Skin epidermis (tissue), 12 donors: ENCODE results near the gene KDELR1.
"Not testable (repeated sequence)": the region's sequence is repeated elsewhere in the genome, so short reads cannot be mapped to it uniquely, and the experiment has no call there.

Experiments
- H3K27ac ChIP-seq, 21 experiments: fragments of 200-600 bp; sonication (generic) in 11 of 21; one replicate each; pipeline ENCODE4 v1.5.0; 2020; ENCODE audit warnings: mild to moderate bottlenecking in 3 of 21, inconsistent platforms in 2 of 21, moderate library complexity in 2 of 21
- H3K4me3 ChIP-seq, 7 experiments: fragments of 200-600 bp; sonication (generic) in 2 of 7; one replicate each; pipeline ENCODE4 v1.5.0; 2020; ENCODE audit warnings: inconsistent platforms in 2 of 7, mild to moderate bottlenecking in 2 of 7, moderate library complexity in 1 of 7

The KDELR1 gene

DNA sequence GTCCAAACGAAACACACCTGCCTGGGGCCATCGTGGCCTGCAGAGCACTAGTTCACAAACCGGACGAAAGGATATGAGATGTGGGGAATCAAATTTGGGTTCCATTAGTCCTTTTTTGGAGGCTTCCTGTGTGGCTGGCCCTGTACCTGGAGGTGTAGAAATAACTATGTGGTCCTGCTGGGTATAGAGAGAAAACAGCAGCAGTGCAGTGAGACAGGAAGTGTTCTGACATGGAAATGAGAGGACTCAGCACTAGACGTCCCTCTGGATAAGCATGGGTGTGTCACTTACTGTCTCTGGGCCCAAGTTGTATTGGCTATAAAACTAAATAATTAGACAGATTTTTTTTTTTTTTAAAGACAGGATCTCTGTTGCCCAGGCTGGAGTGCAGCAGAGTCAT is 12.3 kb downstream of the KDELR1 start:
- no peak overlapping the region for H3K4me3 ChIP-seq
- no peak overlapping the region for H3K27ac ChIP-seq

GRCh38 chr19:48378194-48378570 is 13.2 kb downstream of the KDELR1 start:
- Histone ChIP-seq H3K27ac (no peak overlapping the region), H3K4me3 (no peak overlapping the region)

- H3K4me3 ChIP-seq, result no peak overlapping the region
- H3K27ac ChIP-seq, result no peak overlapping the region
Measured at GRCh38 chr19:48373567-48373966, 17.8 kb downstream of the KDELR1 start.

- Histone ChIP-seq H3K4me3 (no peak overlapping the region), H3K27ac (no peak overlapping the region)
Measured at GRCh38 chr19:48372904-48373303, 18.4 kb downstream of the KDELR1 start.

- H3K27ac ChIP-seq, H3K4me3 ChIP-seq: not testable (repeated sequence)
Measured at GRCh38 chr19:48371771-48372170, 19.6 kb downstream of the KDELR1 start.

GRCh38 chr19:48371367-48371766 is 20.0 kb downstream of the KDELR1 start:
- no peak overlapping the region for H3K27ac ChIP-seq
- H3K4me3 ChIP-seq, result no peak overlapping the region

GRCh38 chr19:48370955-48371354 is 20.4 kb downstream of the KDELR1 start:
- Histone ChIP-seq H3K4me3 (no peak overlapping the region), H3K27ac (no peak overlapping the region)

GRCh38 chr19:48368936-48369335 is 22.4 kb downstream of the KDELR1 start:
- Histone ChIP-seq H3K27ac (no peak overlapping the region), H3K4me3 (no peak overlapping the region)

DNA sequence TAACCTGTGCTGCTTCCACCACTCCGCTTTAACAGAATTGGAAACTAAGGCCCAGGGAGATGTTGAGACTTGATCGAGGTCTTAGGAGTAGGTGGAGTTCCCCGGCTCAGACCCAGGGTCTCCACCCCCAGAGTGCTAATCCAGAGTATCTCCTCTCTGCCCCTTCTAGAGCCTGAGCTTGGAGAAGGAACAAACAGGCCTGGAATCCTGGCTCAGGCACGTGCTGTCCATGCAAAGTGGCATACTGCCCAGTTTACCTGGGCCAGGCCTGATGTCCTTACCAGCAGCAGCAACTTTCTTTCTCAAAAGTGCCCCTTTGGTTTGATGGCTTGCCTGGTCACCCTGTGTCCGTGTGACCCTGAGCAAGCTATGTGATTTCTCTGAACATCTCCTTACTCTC is 23.5 kb downstream of the KDELR1 start:
- no peak overlapping the region for H3K27ac ChIP-seq
- no peak overlapping the region for H3K4me3 ChIP-seq

- no peak overlapping the region for H3K27ac ChIP-seq
- H3K4me3 ChIP-seq, result no peak overlapping the region
Measured at GRCh38 chr19:48365602-48366001, 25.7 kb downstream of the KDELR1 start.

DNA sequence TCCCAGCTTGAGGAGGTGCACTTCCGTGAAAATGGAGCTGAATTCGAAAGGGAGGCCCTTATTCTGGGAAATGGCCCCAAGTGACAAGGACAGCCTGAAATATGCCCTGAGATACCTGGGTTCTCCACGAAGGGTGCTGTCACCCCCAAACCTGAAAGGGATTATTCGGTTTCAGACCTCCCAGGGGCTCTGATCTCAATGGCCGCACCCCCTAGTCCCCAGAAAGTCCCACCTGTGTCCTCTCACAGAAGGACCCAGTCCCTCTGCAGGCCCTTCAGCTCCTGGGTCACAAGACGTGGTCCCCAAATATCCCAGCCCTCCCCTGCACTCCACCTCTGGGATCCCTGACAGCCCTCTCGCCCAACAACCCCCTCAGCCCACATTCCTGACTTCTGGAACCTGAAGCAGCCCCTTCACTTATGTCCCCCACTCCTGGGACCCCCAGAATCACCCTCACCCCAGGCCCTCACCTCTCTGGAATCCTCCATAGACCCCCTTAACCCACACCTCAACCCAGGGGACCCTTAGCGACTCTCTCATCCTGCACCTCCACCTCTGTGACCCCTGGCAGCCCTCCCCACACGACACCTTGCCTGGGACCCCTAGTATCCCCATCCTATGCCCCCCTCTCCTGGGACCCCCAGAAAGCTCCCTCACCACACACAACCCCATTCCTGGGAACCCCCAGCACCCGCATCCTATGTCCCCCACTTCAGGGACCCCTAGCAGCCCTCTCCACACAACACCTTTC is 26.6 kb downstream of the KDELR1 start:
- Histone ChIP-seq H3K27ac (peak overlapping the region in 18 of 21 experiments; percentile 8 to 96 (median 80)), H3K4me3 (peak overlapping the region; percentile 6 to 63 (median 42))

- Histone ChIP-seq H3K4me3 (peak within 1 kb of the TSS; percentile 40 to 63 (median 51)), H3K27ac (peak within 1 kb of the TSS; percentile 57 to 98 (median 91))
Measured at GRCh38 chr19:48363810-48364597, 27.3 kb downstream of the KDELR1 start, which contains the start of the genes SYNGR4 and TMEM143. SYNGR4 (plus strand) TSS chr19:48364367; CDS start chr19:48365843, 1,476 bp downstream. TMEM143 (minus strand) TSS chr19:48363940; CDS start chr19:48363920, 20 bp downstream.

GRCh38 chr19:48363500-48363809 is 27.9 kb downstream of the KDELR1 start:
- Histone ChIP-seq H3K27ac (peak overlapping the region; percentile 57 to 98 (median 91)), H3K4me3 (peak overlapping the region; percentile 40 to 63 (median 51))

DNA sequence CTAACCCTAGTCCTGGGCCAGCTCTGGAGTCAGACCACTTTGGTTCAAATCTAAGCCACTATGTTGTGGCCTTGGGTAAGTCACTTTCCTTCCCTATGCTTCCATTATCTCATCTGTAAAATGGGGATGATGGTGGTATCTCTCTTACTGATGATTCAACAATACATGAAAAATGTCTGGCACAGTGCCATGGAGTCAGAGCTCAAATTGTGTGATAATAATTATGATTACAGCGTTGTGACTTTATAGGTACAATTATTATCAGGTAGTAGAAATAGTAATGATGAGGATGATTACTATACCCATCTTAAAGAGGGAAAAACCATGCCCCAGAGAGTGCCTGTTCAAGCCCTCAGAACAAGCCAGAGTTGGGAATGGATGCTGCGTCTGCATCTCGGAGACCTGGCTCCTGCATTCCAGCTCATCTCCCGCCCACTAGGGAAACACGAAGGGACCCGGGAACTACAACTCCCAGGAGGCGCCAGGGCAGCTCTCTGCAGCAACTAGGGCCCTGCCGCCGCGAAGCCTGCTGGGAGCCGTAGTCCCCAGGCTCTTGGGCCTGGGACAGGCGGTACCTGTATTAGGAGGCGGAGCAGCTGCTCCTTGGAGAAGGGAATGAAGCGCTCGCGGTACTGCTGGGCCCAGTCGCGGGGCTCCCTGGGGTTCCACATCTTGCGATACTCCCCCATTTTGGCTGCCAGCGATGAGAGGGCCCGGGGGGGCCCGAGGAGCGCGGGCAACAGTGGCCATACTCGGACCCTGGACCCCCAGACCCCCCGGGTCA is 28.4 kb downstream of the KDELR1 start:
- H3K27ac ChIP-seq, result peak overlapping the region; percentile 57 to 98 (median 91)

GRCh38 chr19:48361912-48362311 is 29.4 kb downstream of the KDELR1 start:
- Histone ChIP-seq H3K27ac (no peak overlapping the region), H3K4me3 (no peak overlapping the region)

More for the DNA sequence above, 28.4 kb downstream of the KDELR1 start:
- H3K4me3 ChIP-seq, result peak overlapping the region; percentile 40 to 63 (median 51)

DNA sequence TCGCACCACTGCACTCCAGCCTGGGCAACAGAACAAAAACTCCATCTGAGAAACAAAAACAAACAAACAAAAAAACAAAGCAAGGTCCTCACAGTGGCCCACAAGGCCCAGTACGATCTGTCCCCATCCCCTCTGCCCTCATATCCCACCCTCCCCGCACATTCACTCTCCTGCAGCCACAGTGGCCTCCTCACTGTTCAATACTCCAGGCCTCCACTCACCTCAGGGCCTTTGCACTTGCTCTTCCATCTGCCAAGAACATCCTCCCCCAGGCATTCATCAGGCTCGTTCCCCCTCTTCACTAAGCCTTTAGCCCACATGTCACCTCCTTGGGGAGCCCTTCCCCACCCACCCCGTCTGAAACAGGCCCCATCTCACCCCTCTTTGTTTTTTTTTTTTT is 32.2 kb downstream of the KDELR1 start:
- no peak overlapping the region for H3K27ac ChIP-seq
- no peak overlapping the region for H3K4me3 ChIP-seq

- no peak overlapping the region for H3K4me3 ChIP-seq
- no peak overlapping the region for H3K27ac ChIP-seq
Measured at GRCh38 chr19:48355365-48355954, 35.9 kb downstream of the KDELR1 start.

DNA sequence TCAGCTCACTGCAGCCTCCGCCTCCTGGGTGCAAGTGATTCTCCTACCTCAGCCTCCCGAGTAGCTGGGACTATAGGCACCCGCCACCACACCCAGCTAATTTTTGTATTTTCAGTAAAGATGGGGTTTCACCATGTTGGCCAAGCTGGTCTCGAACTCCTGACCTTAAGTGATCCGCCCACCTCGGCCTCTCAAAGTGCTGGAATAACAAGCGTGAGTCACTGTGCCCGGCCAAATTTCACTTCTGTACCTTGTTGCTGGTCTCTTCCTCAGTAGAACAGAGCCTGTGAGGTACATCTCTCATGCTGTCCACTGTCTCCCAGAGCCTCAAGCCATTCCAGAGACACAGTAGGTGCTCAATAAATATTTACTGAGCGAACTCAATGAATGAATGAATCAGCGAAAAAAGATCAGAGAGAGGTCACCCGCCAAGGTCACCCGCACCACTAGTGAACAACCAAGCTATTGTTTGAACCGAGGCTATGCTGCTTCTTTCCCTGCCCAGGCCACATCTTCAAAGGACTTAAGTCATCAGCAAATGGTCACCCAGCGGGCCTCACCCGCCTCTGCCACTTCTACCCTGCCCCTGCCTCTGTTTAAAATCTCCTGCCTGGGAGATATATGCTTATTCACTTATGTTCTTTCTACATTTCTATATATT is 36.9 kb downstream of the KDELR1 start:
- no peak overlapping the region for H3K4me3 ChIP-seq
- H3K27ac ChIP-seq, result no peak overlapping the region

GRCh38 chr19:48353677-48354076 is 37.7 kb downstream of the KDELR1 start:
- H3K4me3 ChIP-seq, result no peak overlapping the region
- H3K27ac ChIP-seq, result no peak overlapping the region
